Right renal pelvis (tissue), 4 donors: Measurements from ENCODE around the gene GRP. TPM values are rescaled to one million over a fixed set of nuclear protein-coding genes. Genes with fewer than 3 reads are reported as not detected.

ENCODE experiments used
- DNase-seq, 4 donors: peaks; one replicate each; pipeline ENCODE4 v3.0.0-alpha.2; 2013; ENCODE audit warnings: low read depth in 4 of 4, low spot score in 3 of 4, missing footprints in 1 of 4
- polyA plus RNA-seq, 4 donors: library from polyadenylated mRNA; unstranded; fragments of 120-200 nt; gene quantifications; one replicate each; pipeline ENCODE4 v1.2.1, GENCODE V29; 2013; ENCODE audit not compliant: insufficient read length in 4 of 4

Gene GRP
- polyA plus RNA-seq, result 1 to 10 TPM in 2 of 4 donors, under 1 TPM in 2; 0.45 to 2.4 (median 1.4) TPM

GRCh38 chr18:59219672-59220163 lies at the start of gene GRP:
Gene GRP (plus strand): TSS chr18:59220158. CDS start chr18:59220266, 108 bp downstream.
- no peak for DNase-seq

DNA sequence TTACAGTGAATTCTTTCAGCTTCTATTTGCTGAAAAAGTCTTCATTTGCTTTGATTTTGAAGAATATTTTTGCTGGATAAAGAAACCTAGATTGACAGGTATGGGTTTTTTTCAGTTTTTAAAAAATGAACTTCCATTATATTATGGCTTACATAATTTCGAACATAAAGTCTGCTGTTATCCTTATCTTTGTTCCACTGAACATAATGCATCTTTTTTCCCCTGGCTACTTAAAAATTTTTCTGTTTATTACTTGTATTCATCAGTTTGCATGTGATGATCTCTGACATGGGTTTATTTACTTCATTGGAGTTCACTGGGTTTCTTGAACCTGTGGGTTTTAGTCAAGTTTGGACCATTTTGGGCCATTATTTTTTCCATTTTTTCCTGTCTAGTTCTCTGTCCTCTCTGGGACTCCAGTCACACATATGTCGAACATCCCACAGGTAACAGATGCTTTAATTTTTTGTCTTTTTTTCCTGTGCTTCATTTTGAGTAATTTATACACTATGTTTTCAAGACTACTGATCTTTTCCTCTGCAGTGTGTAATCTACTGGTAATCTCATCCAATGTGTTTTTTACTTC lies 47.2 kb upstream of the GRP start:
- no peak for DNase-seq

DNA sequence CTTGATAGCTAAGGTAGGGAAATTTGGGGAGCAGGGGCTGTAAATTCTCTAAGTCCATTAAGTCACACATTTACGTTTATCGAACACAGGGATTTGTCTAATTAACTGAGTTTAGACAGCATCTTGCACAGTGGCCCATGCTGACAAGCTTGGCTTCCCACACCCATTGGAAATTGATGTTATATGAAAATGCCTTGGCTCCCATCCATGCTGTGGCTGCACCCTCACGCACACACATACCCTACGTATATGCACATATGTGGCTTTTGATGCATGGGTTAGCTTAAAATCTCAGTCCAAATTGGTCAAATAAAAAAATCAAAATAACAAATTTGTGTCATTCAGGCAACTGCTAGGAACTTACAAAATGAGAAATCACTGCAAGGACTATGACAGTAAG lies 42.5 kb upstream of the GRP start:
- no peak for DNase-seq

GRCh38 chr18:59180150-59180845 lies 39.7 kb upstream of the GRP start:
- DNase-seq, result no peak

DNA sequence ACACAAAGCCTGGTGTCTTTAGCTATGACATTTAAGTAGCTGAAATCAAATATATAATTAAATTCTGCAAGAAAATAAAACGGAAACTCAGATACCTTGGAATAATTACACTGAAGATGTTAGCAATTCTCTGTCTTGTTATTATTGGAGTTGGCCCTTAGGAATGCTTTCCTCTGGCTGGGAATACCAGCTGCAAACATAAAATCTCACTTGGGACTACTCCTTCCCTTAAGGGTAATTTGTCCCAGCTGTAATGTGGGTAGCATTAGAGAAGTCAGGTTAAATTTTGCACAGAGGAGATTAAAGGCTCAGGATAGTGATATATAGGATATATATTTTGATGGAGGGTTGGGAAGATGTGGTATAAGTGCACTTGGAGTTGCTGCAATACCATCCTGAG lies 37.3 kb upstream of the GRP start:
- DNase-seq, result no peak

DNA sequence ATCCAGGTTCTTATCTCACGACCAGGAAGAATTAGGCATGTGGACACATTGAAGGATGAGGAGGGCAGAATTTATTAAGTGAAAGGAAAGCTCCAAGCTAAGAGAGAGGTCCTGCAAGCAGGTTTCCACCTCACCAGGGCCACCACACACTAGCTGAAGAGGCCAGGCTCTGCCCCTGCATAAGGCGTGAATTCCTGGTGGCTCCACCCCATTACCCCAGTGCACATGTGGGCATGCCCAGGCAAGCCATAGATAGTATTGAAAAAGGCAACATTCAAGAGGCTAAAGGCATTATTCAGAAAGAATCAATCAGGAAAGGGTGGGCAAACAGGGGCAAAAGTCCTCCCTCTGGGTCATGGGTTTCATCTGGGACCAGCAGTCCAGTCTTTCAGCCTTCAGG lies 30.9 kb upstream of the GRP start:
- DNase-seq, result no peak

GRCh38 chr18:59189746-59190145 lies 30.2 kb upstream of the GRP start:
- no peak for DNase-seq

DNA sequence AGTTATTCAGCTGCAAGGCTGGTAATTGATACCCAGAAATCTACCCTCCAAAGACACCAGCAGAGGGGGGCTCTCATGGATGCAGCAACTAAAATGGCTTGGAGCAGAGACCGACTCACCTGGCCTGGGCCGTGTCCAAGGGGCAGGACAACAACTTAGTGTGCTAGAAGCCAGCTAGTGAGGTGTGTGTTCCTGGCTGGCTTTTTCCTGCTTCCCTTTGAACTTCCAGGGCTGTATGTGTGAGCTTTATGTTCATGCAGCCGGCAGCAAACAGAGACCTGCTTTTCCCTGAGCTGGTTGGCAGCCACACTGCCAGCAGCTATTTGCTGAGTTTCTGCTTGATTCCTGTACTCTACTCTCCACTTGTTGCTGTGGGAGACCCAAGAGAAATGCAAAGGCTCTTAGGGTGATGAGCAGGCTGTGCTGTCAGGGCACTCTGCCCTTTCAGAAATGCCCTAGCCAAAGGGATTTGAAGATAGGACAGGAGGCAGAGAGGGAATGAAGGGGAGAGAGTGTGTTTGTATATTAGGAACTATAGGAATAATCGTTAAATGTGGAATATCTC lies 23.7 kb upstream of the GRP start:
- no peak for DNase-seq

- no peak for DNase-seq
These were observed 22.3 kb upstream of the GRP start for GRCh38 chr18:59197636-59198035.

GRCh38 chr18:59198215-59198614 lies 21.7 kb upstream of the GRP start:
- DNase-seq, result no peak

DNA sequence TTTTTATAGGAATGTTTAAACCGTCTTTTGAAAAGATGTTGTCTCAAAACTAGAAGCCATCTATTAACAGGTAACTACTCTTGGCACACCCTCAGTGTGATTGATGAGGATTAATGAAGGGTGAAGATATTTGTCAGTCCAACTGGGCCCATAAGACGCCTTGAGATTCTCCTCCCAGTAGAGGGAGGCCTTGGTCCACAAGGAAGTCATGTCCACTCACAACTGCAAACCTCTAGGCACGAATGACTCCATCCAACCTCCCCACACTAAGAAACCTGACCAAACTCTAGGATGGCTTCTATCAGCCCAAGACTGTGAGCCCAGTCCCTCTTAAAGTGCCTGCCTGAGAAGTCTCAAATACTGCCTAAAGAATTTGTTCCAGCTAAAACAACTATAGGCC lies 19.2 kb upstream of the GRP start:
- no peak for DNase-seq

- no peak for DNase-seq
These were observed 17.6 kb upstream of the GRP start for GRCh38 chr18:59202258-59202820.

DNA sequence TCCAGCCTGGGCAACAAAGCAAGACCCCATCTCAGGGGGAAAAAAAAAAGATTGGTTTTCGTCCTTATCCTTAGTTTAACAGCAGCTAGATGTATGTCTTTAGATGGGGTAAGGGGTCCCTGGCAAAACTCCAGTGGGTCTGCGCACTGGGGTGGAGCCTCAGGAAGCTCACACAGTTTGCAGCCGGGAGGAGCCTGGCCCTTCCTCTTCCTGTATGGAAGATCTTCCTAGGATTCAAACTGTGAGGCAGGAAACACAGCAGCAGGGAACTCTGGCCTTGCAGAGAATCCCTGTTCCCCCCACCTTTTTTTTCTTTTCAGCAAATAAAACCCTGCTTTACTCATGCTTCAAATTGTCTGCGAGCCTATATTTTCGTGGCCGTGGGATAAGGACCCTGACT lies 12.5 kb upstream of the GRP start:
- DNase-seq, result no peak

DNA sequence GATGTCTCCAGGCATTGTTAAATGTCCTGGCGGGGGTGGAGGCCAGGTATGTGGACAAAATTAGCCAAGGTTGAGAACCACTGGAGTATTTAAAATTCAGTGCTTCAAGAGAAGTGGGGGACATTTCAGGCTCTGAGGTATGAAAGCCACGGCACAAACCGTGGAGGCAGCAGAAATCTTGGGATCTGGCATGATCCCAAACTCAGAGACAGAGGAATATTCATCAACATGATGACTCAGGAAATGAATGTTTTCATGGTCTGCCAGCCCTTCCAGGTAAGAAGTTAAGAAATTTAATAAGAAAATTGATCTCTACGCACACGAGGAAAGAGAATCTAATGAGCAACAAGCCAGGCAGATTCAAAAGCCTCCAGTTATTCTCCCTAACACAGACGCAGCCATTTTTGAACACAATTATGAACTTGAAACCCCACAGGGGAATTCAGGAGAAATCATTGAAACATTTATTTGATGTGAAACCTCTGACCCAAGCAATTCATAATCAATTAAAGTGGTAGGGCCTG lies 11.3 kb upstream of the GRP start:
- no peak for DNase-seq

DNA sequence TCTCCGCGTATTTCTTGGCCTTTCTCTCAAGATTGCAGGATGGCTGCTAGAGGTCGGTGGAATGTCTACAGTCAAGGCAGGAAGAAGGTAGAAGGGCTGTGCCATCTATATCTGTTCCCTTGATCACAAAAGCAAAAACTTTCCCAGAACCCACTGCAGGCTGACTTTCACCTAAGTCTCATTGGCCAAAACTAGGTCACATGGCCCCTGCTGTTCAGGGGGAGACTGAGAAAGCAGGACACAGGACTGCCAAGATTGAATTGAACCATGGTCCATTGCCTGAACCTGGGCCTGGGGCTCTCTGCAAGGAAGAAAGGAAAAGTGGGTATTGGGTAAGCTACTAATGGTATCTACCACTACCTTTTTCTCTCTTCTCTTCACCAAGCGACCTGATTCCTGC lies 9.7 kb upstream of the GRP start:
- no peak for DNase-seq

- DNase-seq, result no peak
These were observed 8.3 kb upstream of the GRP start for GRCh38 chr18:59211629-59212028.

GRCh38 chr18:59218018-59218417 lies 1.9 kb upstream of the GRP start:
- no peak for DNase-seq

GRCh38 chr18:59220164-59220783 lies 316 bp downstream of the GRP start:
- peak in 1 of 4 donors; percentile 10 for DNase-seq

- DNase-seq, result no peak
These were observed 1.1 kb downstream of the GRP start for GRCh38 chr18:59220784-59221765.

- no peak for DNase-seq
These were observed 2.4 kb downstream of the GRP start for GRCh38 chr18:59222341-59222740.
